Caco-2 (cell line): ENCODE measurements around the gene GPSM1. TPM values are rescaled to one million over a fixed set of nuclear protein-coding genes. Genes with fewer than 3 reads are reported as not detected.

ENCODE experiments used
- BruUV-seq: library from RNA; stranded (reverse); fragments of 400-500 nt; replicated peaks from 2 replicates; lab custom pipeline; 2021; lab: Mats Ljungman, UMichigan
- CTCF ChIA-PET: fragments of 300-600 bp; sonication (Branson Sonifier 250); formaldehyde crosslinking; loops from one replicate; lab custom pipeline; 2022; ENCODE audit warnings: antibody characterized with exemption; lab: Charles Lee
- POLR2A ChIA-PET: fragments of 300-600 bp; sonication (Branson Sonifier 250); formaldehyde crosslinking; loops from one replicate; lab custom pipeline; 2022; ENCODE audit warnings: antibody characterized with exemption; lab: Charles Lee
- DNase-seq, 2 experiments: peaks; one replicate each; pipeline versions ENCODE4 v3.0.0 to v3.0.0-alpha.2; 2020 to 2022
- H3K27me3 ChIP-seq: replicated peaks from 2 replicates; pipeline ENCODE4 v1.6.0; 2011; ENCODE audit warnings: low read length; ENCODE audit not compliant: control insufficient read depth, insufficient read depth
- H3K36me3 ChIP-seq: 2 replicates; pipeline ENCODE4 v1.5.1; 2011; ENCODE audit warnings: low read length; ENCODE audit not compliant: control insufficient read depth, insufficient read depth
- H3K4me1 ChIP-seq: fragments of 250-450 bp; sonication (Bioruptor Pico); 2 replicates; pipeline ENCODE4 v1.5.1; 2020; ENCODE audit warnings: mild to moderate bottlenecking
- H3K4me3 ChIP-seq: 2 replicates; pipeline ENCODE4 v1.5.1; 2011; ENCODE audit warnings: low read depth, mild to moderate bottlenecking, control low read depth, low read length
- H3K9me3 ChIP-seq: fragments of 250-450 bp; sonication (Bioruptor Pico); 2 replicates; pipeline ENCODE4 v1.5.1; 2020; ENCODE audit warnings: mild to moderate bottlenecking, moderate library complexity
- H3K27ac Mint-ChIP-seq: one replicate; pipeline ENCODE4 v1.8.0; 2022; ENCODE audit warnings: mixed read lengths; ENCODE audit not compliant: unreplicated experiment
- H3K27me3 Mint-ChIP-seq: one replicate; pipeline ENCODE4 v1.8.0; 2022; ENCODE audit warnings: mixed read lengths; ENCODE audit not compliant: insufficient read depth, unreplicated experiment
- H3K36me3 Mint-ChIP-seq: one replicate; pipeline ENCODE4 v1.8.0; 2022; ENCODE audit warnings: mild to moderate bottlenecking, mixed read lengths; ENCODE audit not compliant: insufficient read depth, unreplicated experiment
- H3K4me1 Mint-ChIP-seq: one replicate; pipeline ENCODE4 v1.8.0; 2022; ENCODE audit warnings: low read depth, mixed read lengths; ENCODE audit not compliant: unreplicated experiment
- H3K4me3 Mint-ChIP-seq: one replicate; pipeline ENCODE4 v1.8.0; 2022; ENCODE audit warnings: mild to moderate bottlenecking, moderate library complexity, mixed read lengths; ENCODE audit not compliant: unreplicated experiment
- H3K9me3 Mint-ChIP-seq: one replicate; pipeline ENCODE4 v1.8.0; 2022; ENCODE audit warnings: mixed read lengths; ENCODE audit not compliant: unreplicated experiment
- intact Hi-C: fragments of 100-400 bp; cut with micrococcal nuclease; formaldehyde crosslinking; loops from one replicate; pipeline ENCODE4 v1.10.0; 2022; ENCODE audit not compliant: unreplicated experiment
- total RNA-seq: library from RNA; stranded (reverse); gene quantifications from 2 replicates; pipeline ENCODE4 v1.2.3, GENCODE V29; 2022
- TF ChIP-seq, protein P1 (sequence below), 2 experiments: fragments of 200-600 bp in 1 of 2; IDR thresholded peaks; 1 replicate in 1 of 2; 2 replicates in 1 of 2; pipeline versions ENCODE4 v1.5.1 to v1.8.0; 2011 to 2022; ENCODE audit warnings: antibody characterized with exemption in 1 of 2, control low read depth in 1 of 2, inconsistent platforms in 1 of 2, low read depth in 1 of 2, low read length in 1 of 2, mild to moderate bottlenecking in 1 of 2, moderate library complexity in 1 of 2; ENCODE audit not compliant: insufficient read depth in 1 of 2, severe bottlenecking in 1 of 2, unreplicated experiment in 1 of 2

GPSM1 gene
- total RNA-seq, 1 experiment from 2014 or later = 25.7 TPM

GRCh38 chr9:136312009-136312375, 15.3 kb upstream of the GPSM1 start:
- ChIA-PET POLR2A (no interaction called here), CTCF (interaction anchor here (1.4 kb wide), 1 partner anchor 51 kb away, joined by 6 read pairs; the partner anchor contains the start of gene DNLZ)
- Histone ChIP-seq H3K4me3 (no peak overlapping the region), H3K4me1 (no peaks in the 10 kb centered on the region), H3K27me3 (no peaks in the 10 kb centered on the region), H3K9me3 (peaks cover 24% of the 10 kb centered on the region), H3K36me3 (no peaks in the 10 kb centered on the region)
- DNase-seq = no peak
- H3K9me3 Mint-ChIP-seq = peaks cover 24% of the 10 kb centered on the region
- TF ChIP-seq, protein P1, sequence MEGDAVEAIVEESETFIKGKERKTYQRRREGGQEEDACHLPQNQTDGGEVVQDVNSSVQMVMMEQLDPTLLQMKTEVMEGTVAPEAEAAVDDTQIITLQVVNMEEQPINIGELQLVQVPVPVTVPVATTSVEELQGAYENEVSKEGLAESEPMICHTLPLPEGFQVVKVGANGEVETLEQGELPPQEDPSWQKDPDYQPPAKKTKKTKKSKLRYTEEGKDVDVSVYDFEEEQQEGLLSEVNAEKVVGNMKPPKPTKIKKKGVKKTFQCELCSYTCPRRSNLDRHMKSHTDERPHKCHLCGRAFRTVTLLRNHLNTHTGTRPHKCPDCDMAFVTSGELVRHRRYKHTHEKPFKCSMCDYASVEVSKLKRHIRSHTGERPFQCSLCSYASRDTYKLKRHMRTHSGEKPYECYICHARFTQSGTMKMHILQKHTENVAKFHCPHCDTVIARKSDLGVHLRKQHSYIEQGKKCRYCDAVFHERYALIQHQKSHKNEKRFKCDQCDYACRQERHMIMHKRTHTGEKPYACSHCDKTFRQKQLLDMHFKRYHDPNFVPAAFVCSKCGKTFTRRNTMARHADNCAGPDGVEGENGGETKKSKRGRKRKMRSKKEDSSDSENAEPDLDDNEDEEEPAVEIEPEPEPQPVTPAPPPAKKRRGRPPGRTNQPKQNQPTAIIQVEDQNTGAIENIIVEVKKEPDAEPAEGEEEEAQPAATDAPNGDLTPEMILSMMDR (IDR thresholded peaks at IDR 0.05; ENCODE audit: insufficient read depth in 1 of 2, low read depth in 1 of 2, low read length in 1 of 2, severe bottlenecking in 1 of 2, unreplicated experiment in 1 of 2) = no peak
- no peak overlapping the region for H3K4me3 Mint-ChIP-seq
- no peaks in the 10 kb centered on the region for H3K27me3 Mint-ChIP-seq
- no peak overlapping the region for H3K27ac Mint-ChIP-seq
- BruUV-seq = no TSS peak
- no peaks in the 10 kb centered on the region for H3K4me1 Mint-ChIP-seq
- intact Hi-C loops = loop anchor here (1.0 kb wide), 1 partner anchor 88 kb away; the partner anchor contains the start of gene SNAPC4
- peaks cover 7% of the 10 kb centered on the region for H3K36me3 Mint-ChIP-seq

GRCh38 chr9:136312436-136312835, 14.9 kb upstream of the GPSM1 start:
- H3K4me1 ChIP-seq = no peaks in the 10 kb centered on the region
- ChIA-PET CTCF (interaction anchor here (1.1 to 1.4 kb wide), 2 partner anchors 11 to 51 kb away, joined by 3 to 6 read pairs; partner anchors contain the start of gene DNLZ), POLR2A (no interaction called here)
- H3K27me3 ChIP-seq = no peaks in the 10 kb centered on the region
- no peak overlapping the region for H3K27ac Mint-ChIP-seq
- H3K4me3 Mint-ChIP-seq = no peak overlapping the region
- no peak overlapping the region for H3K4me3 ChIP-seq
- peaks cover 24% of the 10 kb centered on the region for H3K9me3 Mint-ChIP-seq
- peaks cover 24% of the 10 kb centered on the region for H3K9me3 ChIP-seq
- intact Hi-C loops = loop anchor here (1.0 kb wide), 1 partner anchor 88 kb away; the partner anchor contains the start of gene SNAPC4
- H3K4me1 Mint-ChIP-seq = no peaks in the 10 kb centered on the region
- peak in 1 of 2 experiments; percentile 53 for DNase-seq
- peaks cover 7% of the 10 kb centered on the region for H3K36me3 Mint-ChIP-seq
- no peaks in the 10 kb centered on the region for H3K36me3 ChIP-seq
- TF ChIP-seq, protein P1 (IDR thresholded peaks at IDR 0.05; ENCODE audit: insufficient read depth in 1 of 2, low read depth in 1 of 2, low read length in 1 of 2, severe bottlenecking in 1 of 2, unreplicated experiment in 1 of 2) = peak; percentile 37 to 46
- H3K27me3 Mint-ChIP-seq = no peaks in the 10 kb centered on the region
- BruUV-seq = no TSS peak

- Mint-ChIP-seq H3K27me3 (no peaks in the 10 kb centered on the region), H3K27ac (no peak overlapping the region), H3K36me3 (peaks cover 7% of the 10 kb centered on the region), H3K9me3 (peaks cover 24% of the 10 kb centered on the region), H3K4me1 (no peaks in the 10 kb centered on the region), H3K4me3 (no peak overlapping the region)
- no TSS peak for BruUV-seq
- intact Hi-C loops = no loop called here
- H3K9me3 ChIP-seq = peaks cover 21% of the 10 kb centered on the region
- no peaks in the 10 kb centered on the region for H3K27me3 ChIP-seq
- H3K36me3 ChIP-seq = no peaks in the 10 kb centered on the region
- no peak overlapping the region for H3K4me3 ChIP-seq
- H3K4me1 ChIP-seq = no peaks in the 10 kb centered on the region
- CTCF ChIA-PET = interaction anchor here (1.1 to 1.4 kb wide), 2 partner anchors 10 to 50 kb away, joined by 3 to 6 read pairs; partner anchors contain the start of gene DNLZ
- POLR2A ChIA-PET = no interaction called here
- TF ChIP-seq, protein P1 (IDR thresholded peaks at IDR 0.05; ENCODE audit: insufficient read depth in 1 of 2, low read depth in 1 of 2, low read length in 1 of 2, severe bottlenecking in 1 of 2, unreplicated experiment in 1 of 2) = no peak
- no peak for DNase-seq
Observed at GRCh38 chr9:136313111-136314055, 14.0 kb upstream of the GPSM1 start.
